Activated CD8-positive, alpha-beta T cell treated with anti-CD3 and anti-CD28 coated beads, Interleukin-2, amount 10 ng/mL, durations not matched to agents 7 days and 5 days (primary cell): ENCODE results near the gene HHAT. TPM values are rescaled to one million over a fixed set of nuclear protein-coding genes. Genes with fewer than 3 reads are reported as not detected.
A peak's percentile ranks its signal among the peaks of the same experiment; 100 is the strongest.

Source experiments
- ATAC-seq: fragments of 150-1000 bp; cut with Tn5 transposase; one replicate; pipeline ENCODE4 v1.10.0; 2021; ENCODE audit warnings: moderate library complexity
- CTCF ChIA-PET: fragments of 350-600 bp; sonication (Branson Sonifier 250); formaldehyde crosslinking; loops from one replicate; lab custom pipeline; 2021; ENCODE audit warnings: antibody characterized with exemption; lab: Charles Lee
- POLR2A ChIA-PET: fragments of 350-600 bp; sonication (Branson Sonifier 250); formaldehyde crosslinking; loops from one replicate; lab custom pipeline; 2021; ENCODE audit warnings: antibody characterized with exemption; lab: Charles Lee
- DNase-seq: peaks from one replicate; pipeline ENCODE4 v3.0.0-alpha.2; 2020
- H3K27ac Mint-ChIP-seq: one replicate; pipeline ENCODE4 v1.8.0; 2021; ENCODE audit warnings: mild to moderate bottlenecking, mixed read lengths
- H3K27me3 Mint-ChIP-seq: one replicate; pipeline ENCODE4 v1.8.0; 2021; ENCODE audit warnings: low read depth, mixed read lengths
- H3K36me3 Mint-ChIP-seq: one replicate; pipeline ENCODE4 v1.8.0; 2021; ENCODE audit warnings: low read depth, mixed read lengths
- H3K4me1 Mint-ChIP-seq: one replicate; pipeline ENCODE4 v1.8.0; 2021; ENCODE audit warnings: low read depth, mixed read lengths
- H3K4me3 Mint-ChIP-seq: one replicate; pipeline ENCODE4 v1.8.0; 2021; ENCODE audit warnings: mild to moderate bottlenecking, mixed read lengths
- H3K9me3 Mint-ChIP-seq: one replicate; pipeline ENCODE4 v1.8.0; 2022; ENCODE audit warnings: mixed read lengths; ENCODE audit not compliant: insufficient read depth
- total RNA-seq, 2 experiments: library from RNA; stranded (reverse); gene quantifications; one replicate each; pipeline ENCODE4 v1.2.3, GENCODE V29; 2021

The HHAT gene
- total RNA-seq, 2 experiments from 2014 or later, result 0.71 to 0.94 TPM

GRCh38 chr1:210686841-210687240, 358.1 kb downstream of the HHAT start:
- Mint-ChIP-seq H3K9me3 (no peaks in the 10 kb centered on the region), H3K27ac (no peak overlapping the region), H3K4me3 (no peak overlapping the region), H3K36me3 (no peaks in the 10 kb centered on the region), H3K4me1 (peaks cover 10% of the 10 kb centered on the region), H3K27me3 (no peaks in the 10 kb centered on the region)
- ChIA-PET CTCF (no interaction called here), POLR2A (no interaction called here)
- DNase-seq (no peak), ATAC-seq (no peak)

- Mint-ChIP-seq H3K36me3 (no peaks in the 10 kb centered on the region), H3K27ac (no peak overlapping the region), H3K4me3 (no peak overlapping the region), H3K27me3 (no peaks in the 10 kb centered on the region), H3K4me1 (peaks cover 19% of the 10 kb centered on the region), H3K9me3 (no peaks in the 10 kb centered on the region)
- POLR2A ChIA-PET, result no interaction called here
- ATAC-seq (no peak), DNase-seq (no peak)
- CTCF ChIA-PET, result no interaction called here
Measured at GRCh38 chr1:210687582-210688279, 359.0 kb downstream of the HHAT start.

GRCh38 chr1:210688512-210689234, 360.0 kb downstream of the HHAT start:
- Mint-ChIP-seq H3K27me3 (no peaks in the 10 kb centered on the region), H3K4me3 (no peak overlapping the region), H3K9me3 (no peaks in the 10 kb centered on the region), H3K4me1 (peaks cover 28% of the 10 kb centered on the region), H3K27ac (no peak overlapping the region), H3K36me3 (no peaks in the 10 kb centered on the region)
- CTCF ChIA-PET, result no interaction called here
- ATAC-seq (no peak), DNase-seq (no peak)
- POLR2A ChIA-PET, result no interaction called here

- Mint-ChIP-seq H3K27me3 (no peaks in the 10 kb centered on the region), H3K36me3 (no peaks in the 10 kb centered on the region), H3K4me3 (no peak overlapping the region), H3K9me3 (no peaks in the 10 kb centered on the region), H3K4me1 (peaks cover 29% of the 10 kb centered on the region), H3K27ac (no peak overlapping the region)
- CTCF ChIA-PET, result no interaction called here
- POLR2A ChIA-PET, result interaction anchor here (0.8 kb wide), 1 partner anchor 56 kb away, joined by 4 read pairs; no protein-coding TSS in a partner anchor
- no peak for DNase-seq
- ATAC-seq, result no peak
Measured at GRCh38 chr1:210689826-210690225, 361.1 kb downstream of the HHAT start.

- no peak overlapping the region for H3K27ac Mint-ChIP-seq
- H3K36me3 Mint-ChIP-seq, result no peaks in the 10 kb centered on the region
- ChIA-PET POLR2A (interaction anchor here (0.8 kb wide), 1 partner anchor 57 kb away, joined by 4 read pairs; no protein-coding TSS in a partner anchor), CTCF (no interaction called here)
- no peak overlapping the region for H3K4me3 Mint-ChIP-seq
- no peaks in the 10 kb centered on the region for H3K9me3 Mint-ChIP-seq
- H3K27me3 Mint-ChIP-seq, result no peaks in the 10 kb centered on the region
- DNase-seq (no peak), ATAC-seq (no peak)
- peaks cover 29% of the 10 kb centered on the region for H3K4me1 Mint-ChIP-seq
Measured at GRCh38 chr1:210690236-210690635, 361.5 kb downstream of the HHAT start.

- POLR2A ChIA-PET, result no interaction called here
- CTCF ChIA-PET, result no interaction called here
- Mint-ChIP-seq H3K4me3 (no peak overlapping the region), H3K27ac (no peak overlapping the region), H3K4me1 (peaks cover 33% of the 10 kb centered on the region), H3K27me3 (no peaks in the 10 kb centered on the region), H3K9me3 (no peaks in the 10 kb centered on the region), H3K36me3 (no peaks in the 10 kb centered on the region)
- ATAC-seq, result no peak
- DNase-seq, result no peak
Measured at GRCh38 chr1:210691039-210691610, 362.4 kb downstream of the HHAT start.

- no peak overlapping the region for H3K4me3 Mint-ChIP-seq
- POLR2A ChIA-PET, result no interaction called here
- peak overlapping the region; percentile 83 for H3K27ac Mint-ChIP-seq
- CTCF ChIA-PET, result no interaction called here
- H3K36me3 Mint-ChIP-seq, result no peaks in the 10 kb centered on the region
- DNase-seq (peak; percentile 45), ATAC-seq (peak; percentile 44)
- H3K9me3 Mint-ChIP-seq, result no peaks in the 10 kb centered on the region
- no peaks in the 10 kb centered on the region for H3K27me3 Mint-ChIP-seq
- H3K4me1 Mint-ChIP-seq, result peaks cover 48% of the 10 kb centered on the region
Measured at GRCh38 chr1:210692796-210693195, 364.1 kb downstream of the HHAT start.

- Mint-ChIP-seq H3K9me3 (no peaks in the 10 kb centered on the region), H3K36me3 (no peaks in the 10 kb centered on the region), H3K4me1 (peaks cover 43% of the 10 kb centered on the region), H3K27ac (no peak overlapping the region), H3K4me3 (no peak overlapping the region), H3K27me3 (no peaks in the 10 kb centered on the region)
- no peak for ATAC-seq
- no peak for DNase-seq
- CTCF ChIA-PET, result no interaction called here
- POLR2A ChIA-PET, result no interaction called here
Measured at GRCh38 chr1:210695026-210695425, 366.3 kb downstream of the HHAT start.

GRCh38 chr1:210696709-210697108, 368.0 kb downstream of the HHAT start:
- peak; percentile 83 for ATAC-seq

GRCh38 chr1:210697185-210697584, 368.5 kb downstream of the HHAT start:
- Mint-ChIP-seq H3K4me3 (no peak overlapping the region), H3K36me3 (no peaks in the 10 kb centered on the region), H3K27ac (no peak overlapping the region), H3K9me3 (no peaks in the 10 kb centered on the region), H3K27me3 (peaks cover 1% of the 10 kb centered on the region), H3K4me1 (peaks cover 34% of the 10 kb centered on the region)
- CTCF ChIA-PET, result interaction anchor here (0.9 kb wide), 1 partner anchor 249 kb away, joined by 3 read pairs; no protein-coding TSS in a partner anchor
- ATAC-seq, result no peak
- POLR2A ChIA-PET, result interaction anchor here (1.0 kb wide), 1 partner anchor 14 kb away, joined by 3 read pairs; no protein-coding TSS in a partner anchor
- no peak for DNase-seq

More at GRCh38 chr1:210696709-210697108, 368.0 kb downstream of the HHAT start:
- H3K27ac Mint-ChIP-seq, result peak overlapping the region; percentile 47
- H3K9me3 Mint-ChIP-seq, result no peaks in the 10 kb centered on the region
- no peak overlapping the region for H3K4me3 Mint-ChIP-seq
- H3K27me3 Mint-ChIP-seq, result no peaks in the 10 kb centered on the region
- peaks cover 39% of the 10 kb centered on the region for H3K4me1 Mint-ChIP-seq
- ChIA-PET CTCF (interaction anchor here (0.9 kb wide), 1 partner anchor 248 kb away, joined by 3 read pairs; no protein-coding TSS in a partner anchor), POLR2A (interaction anchor here (1.0 kb wide), 1 partner anchor 13 kb away, joined by 3 read pairs; no protein-coding TSS in a partner anchor)
- no peaks in the 10 kb centered on the region for H3K36me3 Mint-ChIP-seq
- DNase-seq, result peak; percentile 66

- ChIA-PET CTCF (no interaction called here), POLR2A (no interaction called here)
- ATAC-seq (no peak), DNase-seq (no peak)
- Mint-ChIP-seq H3K4me1 (peaks cover 20% of the 10 kb centered on the region), H3K27ac (no peak overlapping the region), H3K27me3 (peaks cover 4% of the 10 kb centered on the region), H3K9me3 (no peaks in the 10 kb centered on the region), H3K36me3 (no peaks in the 10 kb centered on the region), H3K4me3 (no peak overlapping the region)
Measured at GRCh38 chr1:210698661-210699060, 370.0 kb downstream of the HHAT start.

GRCh38 chr1:210700083-210700482, 371.4 kb downstream of the HHAT start:
- Mint-ChIP-seq H3K36me3 (no peaks in the 10 kb centered on the region), H3K9me3 (no peaks in the 10 kb centered on the region), H3K27ac (no peak overlapping the region), H3K4me3 (no peak overlapping the region), H3K4me1 (peaks cover 18% of the 10 kb centered on the region), H3K27me3 (peaks cover 4% of the 10 kb centered on the region)
- ChIA-PET POLR2A (no interaction called here), CTCF (interaction anchor here (0.7 kb wide), 1 partner anchor 84 kb away, joined by 3 read pairs; no protein-coding TSS in a partner anchor)
- DNase-seq (no peak), ATAC-seq (no peak)
